Neuronal stem cell (in vitro differentiated cells): ENCODE results near the gene NUDT8.

ENCODE experiments used
- DNase-seq: peaks from one replicate; pipeline ENCODE4 v3.0.0-alpha.2; 2013; ENCODE audit warnings: low spot score
- H2AFZ ChIP-seq: one replicate; pipeline ENCODE4 v1.6.1; 2013; ENCODE audit warnings: mild to moderate bottlenecking, low read length, inconsistent platforms
- H2AK5ac ChIP-seq: 2 replicates; pipeline ENCODE4 v1.6.1; 2013; ENCODE audit warnings: low read depth, mild to moderate bottlenecking, inconsistent platforms, low read length, moderate library complexity, mixed read lengths
- H2BK120ac ChIP-seq: 2 replicates; pipeline ENCODE4 v1.6.1; 2013; ENCODE audit warnings: low read depth, mild to moderate bottlenecking, inconsistent platforms, low read length, moderate library complexity, mixed read lengths
- H2BK12ac ChIP-seq: one replicate; pipeline ENCODE4 v1.6.1; 2013; ENCODE audit warnings: low read length, inconsistent platforms
- H2BK15ac ChIP-seq: 2 replicates; pipeline ENCODE4 v1.6.1; 2013; ENCODE audit warnings: mild to moderate bottlenecking, low read length, inconsistent platforms, mixed read lengths
- H2BK5ac ChIP-seq: one replicate; pipeline ENCODE4 v1.6.1; 2013; ENCODE audit warnings: inconsistent platforms, mild to moderate bottlenecking, low read length, moderate library complexity
- H3K14ac ChIP-seq: one replicate; pipeline ENCODE4 v1.6.1; 2013; ENCODE audit warnings: low read length, inconsistent platforms
- H3K18ac ChIP-seq: 2 replicates; pipeline ENCODE4 v1.6.1; 2013; ENCODE audit warnings: low read length, inconsistent platforms
- H3K23ac ChIP-seq: 2 replicates; pipeline ENCODE4 v1.6.1; 2013; ENCODE audit warnings: low read depth, mild to moderate bottlenecking, mixed read lengths, low read length, inconsistent platforms; ENCODE audit not compliant: poor library complexity
- H3K27ac ChIP-seq: replicated peaks from 3 replicates; pipeline ENCODE4 v1.5.1; 2013; ENCODE audit warnings: low read length, inconsistent platforms
- H3K27me3 ChIP-seq, 3 experiments: 2 replicates each; pipeline ENCODE4 v1.6.1; 2013; ENCODE audit warnings: low read length in 3 of 3, mild to moderate bottlenecking in 2 of 3, inconsistent platforms in 1 of 3, low read depth in 1 of 3, mixed read lengths in 1 of 3, moderate library complexity in 1 of 3; ENCODE audit not compliant: control insufficient read depth in 3 of 3, insufficient read depth in 3 of 3
- H3K36me3 ChIP-seq, 2 donors: replicated peaks in 1 of 2; 2 replicates each; pipeline ENCODE4 v1.6.1; 2013; ENCODE audit warnings: low read length in 2 of 2; ENCODE audit not compliant: control insufficient read depth in 2 of 2, insufficient read depth in 2 of 2
- H3K4ac ChIP-seq: 2 replicates; pipeline ENCODE4 v1.6.1; 2013; ENCODE audit warnings: inconsistent platforms, mild to moderate bottlenecking, low read length, moderate library complexity
- H3K4me1 ChIP-seq, 2 donors: 1 replicate in 1 of 2; 2 replicates in 1 of 2; pipeline ENCODE4 v1.6.1; 2013; ENCODE audit warnings: low read length in 2 of 2, low read depth in 1 of 2; ENCODE audit not compliant: control insufficient read depth in 2 of 2, insufficient read depth in 1 of 2
- H3K4me2 ChIP-seq: one replicate; pipeline ENCODE4 v1.6.1; 2013; ENCODE audit warnings: mild to moderate bottlenecking, low read length, inconsistent platforms; ENCODE audit not compliant: insufficient read depth, poor library complexity, severe bottlenecking
- H3K4me3 ChIP-seq, 2 donors: 2 replicates each; pipeline ENCODE4 v1.5.1; 2013; ENCODE audit warnings: low read length in 2 of 2, mild to moderate bottlenecking in 2 of 2, inconsistent platforms in 1 of 2, moderate library complexity in 1 of 2
- H3K79me1 ChIP-seq: one replicate; pipeline ENCODE4 v1.6.1; 2013; ENCODE audit warnings: low read depth, mild to moderate bottlenecking, inconsistent platforms, low read length, moderate library complexity
- H3K9ac ChIP-seq: one replicate; pipeline ENCODE4 v1.6.1; 2013; ENCODE audit warnings: mild to moderate bottlenecking, low read depth, low read length, inconsistent platforms; ENCODE audit not compliant: poor library complexity
- H3K9me3 ChIP-seq, 2 donors: replicated peaks in 1 of 2; 2 replicates each; pipeline versions ENCODE3 to v1.6.1; 2013; ENCODE audit warnings: low read length in 2 of 2, mild to moderate bottlenecking in 2 of 2, inconsistent platforms in 1 of 2, low read depth in 1 of 2, mixed read lengths in 1 of 2, moderate library complexity in 1 of 2; ENCODE audit not compliant: control insufficient read depth in 2 of 2, insufficient read depth in 1 of 2
- H4K8ac ChIP-seq: one replicate; pipeline ENCODE4 v1.6.1; 2013; ENCODE audit warnings: low read depth, mild to moderate bottlenecking, inconsistent platforms, low read length, moderate library complexity
- H4K91ac ChIP-seq: one replicate; pipeline ENCODE4 v1.6.1; 2013; ENCODE audit warnings: low read length, low read depth, mild to moderate bottlenecking, inconsistent platforms; ENCODE audit not compliant: poor library complexity
- WGBS, 2 donors: extraction: QIAGEN DNeasy Blood & Tissue Kit; methylation state at CpG; one replicate each; pipeline ENCODE4 v1.1.7; 2013; ENCODE audit warnings: missing lambda C conversion rate in 2 of 2, mixed read lengths in 1 of 2; ENCODE audit not compliant: insufficient read length in 2 of 2, insufficient replicate concordance in 1 of 2; ENCODE audit errors: extremely low coverage in 2 of 2; 5-methylcytosine and 5-hydroxymethylcytosine counted together

NUDT8 gene

GRCh38 chr11:67646535-67647336 is 17.0 kb upstream of the NUDT8 start:
- no CpG with 5 or more reads among the region's 24 CpGs for WGBS, 2 donors
- H3K27ac ChIP-seq = no peak overlapping the region
- no peak overlapping the region for H2AFZ ChIP-seq
- peaks cover 6% of the 10 kb centered on the region for H3K79me1 ChIP-seq
- peak overlapping the region; percentile 82 for H3K14ac ChIP-seq
- peaks cover 0 to 5% of the 10 kb centered on the region in 2 donors for H3K9me3 ChIP-seq
- H2BK15ac ChIP-seq = peak overlapping the region; percentile 96
- H3K27me3 ChIP-seq = peaks cover 0 to 5% (median 3%) of the 10 kb centered on the region in 3 experiments
- peak overlapping the region; percentile 91 for H2AK5ac ChIP-seq
- H3K9ac ChIP-seq = no peak overlapping the region
- peak overlapping the region; percentile 73 for H2BK12ac ChIP-seq
- H3K18ac ChIP-seq = peak overlapping the region; percentile 80
- H4K91ac ChIP-seq = no peak overlapping the region
- no peak overlapping the region for H3K4me3 ChIP-seq
- H2BK5ac ChIP-seq = no peak overlapping the region
- DNase-seq = no peak
- no peak overlapping the region for H3K4ac ChIP-seq
- peaks cover 0 to 11% of the 10 kb centered on the region in 2 donors for H3K4me1 ChIP-seq
- H2BK120ac ChIP-seq = no peak overlapping the region
- peaks cover 0 to 3% of the 10 kb centered on the region in 2 donors for H3K36me3 ChIP-seq
- no peak overlapping the region for H4K8ac ChIP-seq
- H3K23ac ChIP-seq = peak overlapping the region; percentile 89
- no peak overlapping the region for H3K4me2 ChIP-seq

- no CpG with 5 or more reads among the region's 24 CpGs for WGBS, 2 donors
- peak overlapping the region; percentile 91 for H2AK5ac ChIP-seq
- peaks cover 0 to 13% of the 10 kb centered on the region in 2 donors for H3K4me1 ChIP-seq
- no peak overlapping the region for H3K4me3 ChIP-seq
- no peak overlapping the region for H3K4me2 ChIP-seq
- H3K9me3 ChIP-seq = peaks cover 0 to 5% of the 10 kb centered on the region in 2 donors
- no peak overlapping the region for H2AFZ ChIP-seq
- H4K8ac ChIP-seq = no peak overlapping the region
- no peak overlapping the region for H3K4ac ChIP-seq
- peak overlapping the region; percentile 44 for H3K9ac ChIP-seq
- H2BK12ac ChIP-seq = peak overlapping the region; percentile 84
- no peak overlapping the region for H2BK120ac ChIP-seq
- H3K79me1 ChIP-seq = peaks cover 6% of the 10 kb centered on the region
- no peak for DNase-seq
- H3K27me3 ChIP-seq = peaks cover 0 to 5% (median 3%) of the 10 kb centered on the region in 3 experiments
- H3K36me3 ChIP-seq = peaks cover 0 to 3% of the 10 kb centered on the region in 2 donors
- H3K27ac ChIP-seq = no peak overlapping the region
- H2BK5ac ChIP-seq = peak overlapping the region; percentile 95
- H3K14ac ChIP-seq = peak overlapping the region; percentile 47
- peak overlapping the region; percentile 14 for H2BK15ac ChIP-seq
- no peak overlapping the region for H4K91ac ChIP-seq
- peak overlapping the region; percentile 65 for H3K23ac ChIP-seq
- H3K18ac ChIP-seq = peak overlapping the region; percentile 71
Observed at GRCh38 chr11:67645521-67646461, 16.1 kb upstream of the NUDT8 start.

GRCh38 chr11:67644472-67645418 is 15.0 kb upstream of the NUDT8 start:
- H3K27me3 ChIP-seq = peaks cover 0 to 10% (median 3%) of the 10 kb centered on the region in 3 experiments
- H3K4me1 ChIP-seq = peaks cover 0 to 13% of the 10 kb centered on the region in 2 donors

More at GRCh38 chr11:67644472-67645418, 15.0 kb upstream of the NUDT8 start:
- Histone ChIP-seq H3K4me3 (no peak overlapping the region), H2BK120ac (peak overlapping the region; percentile 61), H3K9me3 (peaks cover 0 to 6% of the 10 kb centered on the region in 2 donors), H3K18ac (peak overlapping the region; percentile 71), H2BK12ac (peak overlapping the region; percentile 73), H3K14ac (no peak overlapping the region), H3K4me2 (no peak overlapping the region), H3K23ac (peak overlapping the region; percentile 96), H2BK15ac (peak overlapping the region; percentile 14), H4K8ac (no peak overlapping the region), H2AK5ac (peak overlapping the region; percentile 60), H4K91ac (no peak overlapping the region), H3K79me1 (peaks cover 6% of the 10 kb centered on the region), H2AFZ (no peak overlapping the region), H2BK5ac (peak overlapping the region; percentile 95), H3K27ac (no peak overlapping the region), H3K9ac (peak overlapping the region; percentile 44), H3K4ac (no peak overlapping the region), H3K36me3 (peaks cover 0 to 3% of the 10 kb centered on the region in 2 donors)
- no CpG with 5 or more reads among the region's 22 CpGs for WGBS, 2 donors
- DNase-seq = no peak
